Subcutaneous adipose tissue (tissue), 4 donors: ENCODE measurements around the gene MT3. TPM values are rescaled to one million over a fixed set of nuclear protein-coding genes. Genes with fewer than 3 reads are reported as not detected.

Experiments
- CTCF ChIP-seq: fragments of 450-650 bp; IDR thresholded peaks from one replicate; pipeline ENCODE4 v1.5.1; 2016; ENCODE audit warnings: low read depth, mild to moderate bottlenecking, control low read depth, antibody characterized with exemption, moderate library complexity
- total RNA-seq, 4 donors: library from RNA; depleted of rRNA; stranded (reverse); fragments of >200 nt; gene quantifications; one replicate each; pipeline ENCODE4 v1.1.0, GENCODE V29; 2016

The MT3 gene
- total RNA-seq, 4 donors from 2014 or later, result 2.0 TPM; not detected in 3

GRCh38 chr16:56583351-56584168 is 5.8 kb upstream of the MT3 start:
- no peak for TF ChIP-seq CTCF

GRCh38 chr16:56584276-56584675 is 5.1 kb upstream of the MT3 start:
- no peak for TF ChIP-seq CTCF

- no peak for TF ChIP-seq CTCF
These were observed 567 bp upstream of the MT3 start for GRCh38 chr16:56588781-56589140.

- no peak for TF ChIP-seq CTCF
These were observed 2.2 kb downstream of the MT3 start for GRCh38 chr16:56591377-56592060.

GRCh38 chr16:56593573-56594291 is 4.4 kb downstream of the MT3 start:
- no peak for TF ChIP-seq CTCF

- no peak for TF ChIP-seq CTCF
These were observed 4.9 kb downstream of the MT3 start for GRCh38 chr16:56594292-56594619.

GRCh38 chr16:56600398-56600999 is 11.2 kb downstream of the MT3 start:
- TF ChIP-seq CTCF, result no peak
